GM12865 (cell line): ENCODE data around the gene ADAMTS1.

ENCODE experiments used
- DNase-seq: peaks from one replicate; pipeline ENCODE4 v3.0.0; 2010; ENCODE audit warnings: low read depth
- H3K4me3 ChIP-seq: 2 replicates; pipeline ENCODE4 v1.5.1; 2011; ENCODE audit warnings: mild to moderate bottlenecking, low read depth, low read length, control low read depth
- CTCF ChIP-seq: IDR thresholded peaks from 2 replicates; pipeline ENCODE4 v1.5.1; 2011; ENCODE audit warnings: low read length, control low read depth, low read depth, inconsistent platforms; ENCODE audit not compliant: insufficient read depth; ENCODE audit errors: missing control alignments

Gene ADAMTS1

DNA sequence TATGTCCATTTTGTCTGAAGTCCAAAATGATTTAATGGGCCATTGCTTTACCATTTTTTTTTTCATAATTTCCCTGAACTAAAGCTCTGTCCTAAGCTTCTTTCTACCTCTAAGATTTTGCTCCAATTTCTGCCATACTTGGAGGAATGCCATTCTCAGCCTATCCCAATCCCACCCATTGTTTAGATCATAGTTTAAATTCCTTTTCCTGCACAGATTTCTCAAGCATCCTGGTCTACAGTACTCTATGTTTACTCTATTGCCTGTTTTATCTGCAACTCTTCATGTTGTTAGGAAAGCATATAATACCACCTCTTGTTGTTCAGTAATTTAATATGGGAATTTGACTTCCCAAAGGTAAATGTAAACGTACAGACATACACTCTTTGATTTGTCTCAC is 30.8 kb downstream of the ADAMTS1 start:
- DNase-seq, result no peak
- H3K4me3 ChIP-seq, result no peak overlapping the region
- TF ChIP-seq CTCF, result no peak

- H3K4me3 ChIP-seq, result no peak overlapping the region
- DNase-seq, result no peak
- TF ChIP-seq CTCF, result no peak
These were observed 31.7 kb downstream of the ADAMTS1 start for GRCh38 chr21:26813426-26813998.

DNA sequence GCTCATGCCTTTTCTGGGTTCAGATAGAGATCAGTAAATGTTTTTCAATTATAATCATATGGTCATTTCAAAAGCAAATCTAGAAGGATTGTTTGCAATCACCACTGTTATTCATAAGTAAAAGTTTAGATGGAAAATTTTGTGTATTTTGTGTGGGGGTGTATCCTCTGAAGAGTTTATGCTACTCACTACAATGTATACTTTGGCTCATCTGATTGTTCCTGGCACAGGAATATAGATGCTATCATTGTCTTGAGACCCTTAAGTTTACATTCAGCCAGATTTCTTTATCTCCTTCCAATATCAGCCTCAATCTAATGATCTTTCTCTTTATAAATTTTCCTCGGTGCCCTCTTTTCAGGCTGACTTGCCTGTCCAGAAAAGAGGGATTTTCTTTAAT is 33.0 kb downstream of the ADAMTS1 start:
- H3K4me3 ChIP-seq, result no peak overlapping the region
- no peak for TF ChIP-seq CTCF
- no peak for DNase-seq

DNA sequence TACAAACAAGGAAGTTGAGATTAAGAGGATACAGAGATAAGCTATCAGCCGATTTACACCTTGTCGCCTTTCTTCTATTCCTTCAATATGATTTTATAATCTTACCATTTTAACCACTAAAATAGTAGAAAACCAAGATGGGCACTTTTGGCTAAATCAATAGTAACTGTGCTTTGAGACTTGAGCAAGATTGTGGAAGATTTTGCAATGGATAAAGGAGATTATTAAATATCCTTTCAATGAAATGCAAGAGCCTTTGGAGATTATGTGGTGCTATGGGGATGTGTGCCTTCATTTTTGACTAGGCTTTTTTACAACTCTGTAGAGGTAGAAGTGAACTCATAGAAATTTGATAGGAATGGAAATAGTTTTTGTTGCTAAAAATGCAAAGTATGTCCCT is 33.7 kb downstream of the ADAMTS1 start:
- no peak for DNase-seq
- no peak for TF ChIP-seq CTCF
- H3K4me3 ChIP-seq, result no peak overlapping the region

GRCh38 chr21:26810676-26811415 is 34.4 kb downstream of the ADAMTS1 start:
- H3K4me3 ChIP-seq, result no peak overlapping the region
- TF ChIP-seq CTCF, result no peak
- no peak for DNase-seq

GRCh38 chr21:26810266-26810665 is 34.9 kb downstream of the ADAMTS1 start:
- no peak overlapping the region for H3K4me3 ChIP-seq
- TF ChIP-seq CTCF, result no peak
- no peak for DNase-seq

DNA sequence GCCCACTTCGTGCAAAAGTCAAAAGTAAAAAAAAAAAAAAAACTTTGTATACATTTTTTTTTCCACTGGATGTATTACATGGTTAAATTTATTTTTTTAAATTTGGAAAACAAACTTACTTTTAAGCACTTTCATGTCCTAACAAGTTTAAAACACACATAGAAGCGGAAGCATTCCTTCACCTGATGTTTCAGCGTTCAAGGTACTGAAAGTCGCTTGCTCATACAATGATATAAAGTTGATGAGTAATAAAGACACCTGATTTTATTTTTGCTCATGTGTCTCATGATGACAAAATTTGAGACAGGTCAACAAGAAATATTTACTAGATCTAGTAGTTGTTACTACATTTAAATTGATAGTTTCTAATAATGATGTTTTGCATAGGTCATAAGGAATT is 35.5 kb downstream of the ADAMTS1 start:
- DNase-seq, result no peak
- no peak for TF ChIP-seq CTCF
- no peak overlapping the region for H3K4me3 ChIP-seq
